AG09309 (cell line): ENCODE data around the gene ABHD2.

Experiments
- DNase-seq: peaks from one replicate; pipeline ENCODE4 v3.0.0-alpha.2; 2010; ENCODE audit warnings: low read depth
- H3K4me3 ChIP-seq: 2 replicates; pipeline ENCODE4 v1.5.1; 2011; ENCODE audit warnings: mild to moderate bottlenecking, low read depth, low read length, moderate library complexity; ENCODE audit not compliant: control insufficient read depth
- CTCF ChIP-seq: IDR thresholded peaks from 2 replicates; pipeline ENCODE4 v1.5.1; 2011; ENCODE audit warnings: mild to moderate bottlenecking, low read depth, low read length, inconsistent platforms; ENCODE audit not compliant: insufficient read depth, control insufficient read depth; ENCODE audit errors: missing control alignments

The ABHD2 gene

GRCh38 chr15:89203705-89204273 lies 115.5 kb downstream of the ABHD2 start:
- no peak for TF ChIP-seq CTCF
- no peak overlapping the region for H3K4me3 ChIP-seq
- no peak for DNase-seq

GRCh38 chr15:89205991-89206585 lies 117.8 kb downstream of the ABHD2 start:
- H3K4me3 ChIP-seq: no peak overlapping the region
- DNase-seq: no peak
- TF ChIP-seq CTCF: no peak

- peak; percentile 99 for TF ChIP-seq CTCF
- no peak for DNase-seq
- no peak overlapping the region; the same call in 1 of the 2 replicates for H3K4me3 ChIP-seq
These were observed 118.7 kb downstream of the ABHD2 start for GRCh38 chr15:89206908-89207331.

- TF ChIP-seq CTCF: no peak
- H3K4me3 ChIP-seq: no peak overlapping the region
- DNase-seq: no peak
These were observed 120.0 kb downstream of the ABHD2 start for GRCh38 chr15:89208256-89208655.

- TF ChIP-seq CTCF: no peak
- no peak for DNase-seq
- no peak overlapping the region for H3K4me3 ChIP-seq
These were observed 120.8 kb downstream of the ABHD2 start for GRCh38 chr15:89209057-89209456.

GRCh38 chr15:89211678-89212170 lies 123.5 kb downstream of the ABHD2 start:
- no peak for TF ChIP-seq CTCF
- DNase-seq: no peak
- no peak overlapping the region for H3K4me3 ChIP-seq
